Subcutaneous adipose tissue (tissue), 4 donors: ENCODE measurements around the gene GALNT3. TPM values are rescaled to one million over a fixed set of nuclear protein-coding genes. Genes with fewer than 3 reads are reported as not detected.

ENCODE experiments used
- CTCF ChIP-seq: fragments of 450-650 bp; IDR thresholded peaks from one replicate; pipeline ENCODE4 v1.5.1; 2016; ENCODE audit warnings: low read depth, mild to moderate bottlenecking, control low read depth, antibody characterized with exemption, moderate library complexity
- total RNA-seq, 4 donors: library from RNA; depleted of rRNA; stranded (reverse); fragments of >200 nt; gene quantifications; one replicate each; pipeline ENCODE4 v1.1.0, GENCODE V29; 2016

The GALNT3 gene
- total RNA-seq, 4 donors from 2014 or later, result 0.33 to 5.5 (median 3.5) TPM

GRCh38 chr2:165772183-165772582 lies 21.9 kb downstream of the GALNT3 start:
- TF ChIP-seq CTCF, result no peak

GRCh38 chr2:165766326-165766927 lies 27.6 kb downstream of the GALNT3 start:
- no peak for TF ChIP-seq CTCF

GRCh38 chr2:165762723-165763122 lies 31.3 kb downstream of the GALNT3 start:
- no peak for TF ChIP-seq CTCF

GRCh38 chr2:165757906-165758675 lies 36.0 kb downstream of the GALNT3 start:
- TF ChIP-seq CTCF, result no peak

GRCh38 chr2:165746501-165746900 lies 47.5 kb downstream of the GALNT3 start:
- no peak for TF ChIP-seq CTCF

- TF ChIP-seq CTCF, result no peak
Observed at GRCh38 chr2:165745916-165746315, 48.1 kb downstream of the GALNT3 start.

GRCh38 chr2:165743442-165743841 lies 50.6 kb downstream of the GALNT3 start:
- no peak for TF ChIP-seq CTCF
